PC-3 (cell line): Measurements from ENCODE around the gene NEUROG1.

ENCODE experiments used
- EZH2 ChIP-seq: fragments of 300-600 bp; sonication (generic); IDR thresholded peaks from one replicate; pipeline ENCODE4 v1.6.1; 2017; ENCODE audit warnings: antibody characterized with exemption, mild to moderate bottlenecking, low read length; ENCODE audit not compliant: unreplicated experiment
- EZH2phosphoT487 ChIP-seq: fragments of 300-600 bp; sonication (generic); IDR thresholded peaks from 2 replicates; pipeline ENCODE4 v1.6.1; 2018; ENCODE audit warnings: mild to moderate bottlenecking, antibody characterized with exemption, low read length, borderline replicate concordance
- TF ChIP-seq, protein P1 (sequence below): fragments of 300-600 bp; sonication (generic); conservative IDR thresholded peaks from 2 replicates; pipeline ENCODE4 v1.5.1; 2017; ENCODE audit warnings: antibody characterized with exemption, low read depth, mild to moderate bottlenecking, low read length

DNA sequence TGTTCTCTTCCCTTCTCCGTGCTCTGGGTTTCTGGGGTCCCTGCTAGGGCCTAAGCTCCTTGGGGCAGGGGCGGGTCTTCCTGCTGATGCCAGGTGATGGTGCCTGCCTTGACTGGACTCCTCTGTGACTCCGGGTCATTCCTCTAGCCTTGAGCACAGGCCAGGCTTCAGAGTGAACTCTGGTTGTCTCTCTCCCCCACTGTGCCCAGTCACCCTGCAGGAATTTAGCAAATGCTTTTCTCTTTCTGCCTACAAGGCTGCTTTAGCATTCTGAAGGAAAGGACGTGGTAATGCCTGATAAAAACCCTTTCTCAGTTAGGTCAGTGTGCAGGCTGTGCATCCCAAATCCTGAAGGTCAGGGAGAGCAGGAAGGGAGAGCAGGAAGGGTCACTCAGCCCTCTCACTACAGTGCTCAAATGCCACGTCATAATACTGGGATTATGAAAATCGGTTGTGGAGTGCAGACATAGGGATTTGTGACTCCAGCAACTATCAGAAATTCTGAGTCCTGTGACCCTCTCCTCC is 40.4 kb upstream of the NEUROG1 start:
- TF ChIP-seq, protein P1, sequence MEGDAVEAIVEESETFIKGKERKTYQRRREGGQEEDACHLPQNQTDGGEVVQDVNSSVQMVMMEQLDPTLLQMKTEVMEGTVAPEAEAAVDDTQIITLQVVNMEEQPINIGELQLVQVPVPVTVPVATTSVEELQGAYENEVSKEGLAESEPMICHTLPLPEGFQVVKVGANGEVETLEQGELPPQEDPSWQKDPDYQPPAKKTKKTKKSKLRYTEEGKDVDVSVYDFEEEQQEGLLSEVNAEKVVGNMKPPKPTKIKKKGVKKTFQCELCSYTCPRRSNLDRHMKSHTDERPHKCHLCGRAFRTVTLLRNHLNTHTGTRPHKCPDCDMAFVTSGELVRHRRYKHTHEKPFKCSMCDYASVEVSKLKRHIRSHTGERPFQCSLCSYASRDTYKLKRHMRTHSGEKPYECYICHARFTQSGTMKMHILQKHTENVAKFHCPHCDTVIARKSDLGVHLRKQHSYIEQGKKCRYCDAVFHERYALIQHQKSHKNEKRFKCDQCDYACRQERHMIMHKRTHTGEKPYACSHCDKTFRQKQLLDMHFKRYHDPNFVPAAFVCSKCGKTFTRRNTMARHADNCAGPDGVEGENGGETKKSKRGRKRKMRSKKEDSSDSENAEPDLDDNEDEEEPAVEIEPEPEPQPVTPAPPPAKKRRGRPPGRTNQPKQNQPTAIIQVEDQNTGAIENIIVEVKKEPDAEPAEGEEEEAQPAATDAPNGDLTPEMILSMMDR = no peak
- TF ChIP-seq EZH2 (no peak), EZH2phosphoT487 (no peak)
